Superior temporal gyrus (tissue), 1 donor: ENCODE data around the gene PTPRN2.

Experiments used
- DNase-seq: peaks from one replicate; pipeline ENCODE4 v3.0.0-alpha.2; 2016; ENCODE audit errors: extremely low spot score

PTPRN2 gene

GRCh38 chr7:158031867-158032308 is 555.7 kb downstream of the PTPRN2 start:
- no peak for DNase-seq

DNA sequence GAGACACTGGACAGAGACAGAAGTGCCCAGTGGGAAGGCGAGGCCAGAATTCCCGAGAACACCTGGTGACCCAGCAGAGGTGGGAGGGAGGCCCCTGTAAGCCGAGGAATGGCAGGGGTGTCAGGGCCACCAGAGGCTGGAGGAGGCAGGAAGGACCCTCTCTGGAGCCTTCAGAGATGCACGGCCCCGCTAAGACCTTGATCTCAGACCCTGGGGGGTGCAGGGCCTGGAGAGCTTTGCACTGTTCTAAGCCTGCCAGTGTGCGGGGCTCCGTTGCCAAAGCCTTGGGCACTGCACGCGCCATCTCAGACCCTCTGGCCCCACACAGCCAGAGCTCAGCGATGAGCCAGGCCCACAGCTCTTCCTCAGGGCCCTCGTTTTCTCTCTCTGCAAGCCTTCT is 557.1 kb downstream of the PTPRN2 start:
- DNase-seq, result no peak

DNA sequence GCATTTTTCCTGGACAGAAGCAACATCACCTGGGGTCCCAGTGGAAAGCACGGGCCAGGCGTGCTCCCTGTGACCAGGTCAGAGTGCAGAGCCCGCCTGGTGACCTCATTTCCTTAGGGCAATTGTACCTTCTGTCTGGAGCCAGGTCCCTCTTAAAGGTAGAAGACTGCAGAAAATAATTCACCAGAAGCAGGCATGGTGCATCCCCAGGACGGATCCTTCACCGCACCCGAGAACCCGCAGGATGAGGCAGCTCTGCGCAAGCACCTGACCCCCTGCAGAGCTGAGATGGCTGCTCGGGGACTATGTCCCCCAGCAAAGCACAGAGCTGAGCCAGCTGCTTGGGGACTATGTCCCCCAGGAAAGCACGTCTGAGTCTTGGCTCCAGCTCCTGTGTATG is 557.6 kb downstream of the PTPRN2 start:
- DNase-seq, result no peak

DNA sequence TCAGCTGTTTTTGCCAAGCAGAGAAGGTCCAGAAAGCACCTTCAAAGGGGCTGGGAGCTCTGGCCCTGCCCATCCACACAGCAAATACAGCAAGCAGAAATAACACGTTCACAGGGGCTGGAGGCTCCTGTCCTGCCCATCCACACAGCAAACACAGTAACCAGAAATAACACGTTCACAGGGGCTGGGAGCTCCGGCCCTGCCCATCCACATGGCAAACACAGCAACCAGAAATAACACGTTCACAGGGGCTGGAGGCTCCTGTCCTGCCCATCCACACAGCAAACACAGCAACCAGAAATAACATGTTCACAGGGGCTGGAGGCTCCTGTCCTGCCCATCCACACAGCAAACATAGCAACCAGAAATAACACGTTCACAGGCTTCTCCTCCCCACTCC is 558.1 kb downstream of the PTPRN2 start:
- no peak for DNase-seq

- no peak for DNase-seq
Measured at GRCh38 chr7:158028971-158029370, 558.7 kb downstream of the PTPRN2 start.

GRCh38 chr7:158028290-158028941 is 559.2 kb downstream of the PTPRN2 start:
- no peak for DNase-seq

DNA sequence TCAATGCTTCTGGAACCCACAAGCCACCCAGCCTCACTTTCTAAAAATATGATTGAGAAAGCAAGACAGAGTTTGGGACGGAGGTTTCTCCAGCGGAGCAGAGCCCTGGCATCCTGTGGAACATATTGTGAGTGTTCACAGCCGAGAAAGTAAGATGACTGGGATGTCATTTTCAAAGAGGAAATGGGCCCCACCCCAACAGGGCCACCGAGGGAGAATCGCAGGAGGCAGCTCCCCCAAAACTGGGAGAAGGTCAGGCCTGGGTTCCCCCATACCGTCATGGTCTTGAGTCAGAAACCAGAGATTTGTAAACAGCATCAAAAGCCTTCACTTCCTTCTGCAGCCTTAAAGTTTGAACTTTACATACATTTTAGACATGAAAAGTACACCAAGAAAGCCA is 560.0 kb downstream of the PTPRN2 start:
- DNase-seq, result no peak

DNA sequence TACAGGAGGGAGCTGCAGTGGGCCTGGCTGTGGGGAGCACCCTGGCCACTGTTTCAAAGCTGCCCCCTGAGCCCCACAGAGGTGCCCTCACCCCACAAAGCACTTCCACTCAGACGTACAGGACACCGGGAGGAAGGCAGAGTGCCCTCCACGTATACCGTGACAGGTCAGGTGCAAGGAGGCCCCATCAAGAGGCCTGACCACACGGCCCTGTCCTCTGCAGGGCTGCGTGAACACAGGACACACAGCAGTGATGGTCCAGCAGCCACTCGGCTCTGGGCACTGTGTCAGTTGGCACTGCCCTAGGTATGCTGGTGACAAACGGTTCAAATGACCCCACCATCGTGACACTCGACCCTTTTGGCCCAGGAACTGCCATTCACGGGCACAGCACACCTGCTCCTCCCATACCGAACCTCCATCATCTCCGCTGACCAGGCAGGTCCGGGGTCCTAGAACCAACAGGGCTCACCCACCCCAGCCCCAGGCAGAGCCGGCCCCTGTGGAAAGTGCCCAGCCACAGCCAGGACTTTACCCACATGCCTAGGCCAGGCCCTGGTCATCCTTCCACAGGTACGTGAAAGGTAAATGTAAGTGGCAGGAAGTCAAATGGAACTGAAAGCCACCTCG is 560.9 kb downstream of the PTPRN2 start:
- no peak for DNase-seq

DNA sequence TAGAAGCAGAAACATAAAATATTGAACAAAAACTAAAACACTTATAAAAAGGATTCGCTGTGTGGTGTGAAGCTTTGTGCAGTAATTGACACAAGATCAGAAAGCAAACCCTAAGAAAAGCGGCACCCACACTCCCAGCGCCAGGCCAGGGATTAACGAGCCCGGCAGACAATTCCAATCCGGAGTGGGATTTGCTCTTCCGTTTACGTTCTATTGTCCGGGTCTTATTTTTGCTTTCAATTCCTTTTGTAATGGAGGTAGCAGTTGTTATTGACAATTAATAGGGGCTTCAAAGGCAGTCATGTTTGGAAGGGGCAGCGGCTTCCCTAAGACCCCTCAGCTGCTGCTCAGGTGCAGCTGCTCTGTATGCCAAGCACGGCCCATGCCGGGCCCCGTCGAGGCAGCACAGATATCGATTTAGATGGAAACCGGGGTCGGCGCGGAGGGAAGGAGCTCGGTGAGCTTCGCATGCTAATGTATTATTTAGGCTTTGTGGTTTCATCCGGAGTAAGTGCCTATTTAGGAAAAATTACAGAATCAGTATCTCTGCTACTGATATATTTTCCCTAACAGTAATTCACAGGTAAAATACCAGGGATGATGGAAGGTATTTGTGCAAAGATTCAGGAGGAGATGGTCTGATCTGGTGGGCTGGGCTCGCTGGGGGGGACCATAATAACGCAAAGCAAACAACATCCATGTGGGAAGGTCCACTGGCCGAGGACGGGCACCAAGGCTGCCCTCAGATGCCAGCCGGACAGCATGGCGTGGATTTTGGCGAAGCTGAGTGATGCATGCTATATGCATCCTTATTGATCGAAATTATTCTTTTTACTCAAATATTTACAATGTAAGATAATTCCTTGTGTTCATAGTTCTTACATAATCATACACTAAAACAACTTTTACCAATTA is 561.7 kb downstream of the PTPRN2 start:
- no peak for DNase-seq

- DNase-seq, result no peak
Measured at GRCh38 chr7:158024881-158025280, 562.7 kb downstream of the PTPRN2 start.

DNA sequence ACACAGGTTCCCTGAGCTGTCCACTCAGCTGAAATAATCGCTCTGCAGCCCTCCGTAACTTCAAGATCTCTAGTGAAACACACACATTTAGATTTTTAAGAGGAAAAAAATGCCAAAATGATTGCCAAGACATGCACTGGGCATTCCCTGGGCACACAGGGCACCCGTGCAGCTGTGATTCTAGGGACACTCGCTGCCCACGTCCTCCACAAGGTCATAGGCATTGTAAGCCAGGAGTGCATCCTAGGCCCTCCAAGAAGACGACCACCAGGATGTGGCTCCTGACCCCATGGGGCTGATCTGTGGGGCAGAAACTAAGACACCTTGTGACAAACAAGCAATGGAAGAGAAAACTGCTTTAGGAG is 563.3 kb downstream of the PTPRN2 start:
- no peak for DNase-seq

DNA sequence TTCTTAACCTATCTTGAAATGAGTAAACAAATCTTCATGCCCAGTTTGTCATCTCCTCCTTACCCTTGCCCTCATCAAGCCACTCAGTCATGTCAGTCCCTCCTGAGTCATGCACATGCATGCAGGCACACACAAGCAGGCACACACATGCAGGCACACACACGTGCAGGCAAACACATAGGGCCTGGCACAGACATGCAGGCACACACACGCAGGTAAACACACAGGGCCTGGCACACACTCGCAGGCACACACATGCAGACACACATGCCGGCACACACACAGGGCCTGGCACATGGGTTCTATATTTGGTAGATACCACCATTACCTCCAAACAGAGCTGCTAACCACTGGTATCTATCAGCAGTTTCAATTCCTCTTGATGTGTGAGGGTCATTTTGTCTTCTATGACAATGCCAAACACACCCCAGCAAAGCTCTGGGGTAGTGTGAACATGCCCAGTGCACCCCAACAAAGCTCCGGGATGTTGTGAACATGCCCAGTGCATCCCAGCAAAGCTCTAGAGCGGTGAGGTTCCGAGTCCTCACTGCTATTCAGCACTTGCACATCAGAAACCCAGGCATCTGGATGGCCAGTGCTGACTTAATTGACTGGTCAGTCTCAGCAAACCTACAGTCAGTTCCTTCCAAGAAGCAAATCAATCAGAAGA is 563.8 kb downstream of the PTPRN2 start:
- DNase-seq, result no peak

GRCh38 chr7:158023157-158023556 is 564.5 kb downstream of the PTPRN2 start:
- no peak for DNase-seq

GRCh38 chr7:158022601-158023000 is 565.0 kb downstream of the PTPRN2 start:
- no peak for DNase-seq

GRCh38 chr7:158021836-158022235 is 565.8 kb downstream of the PTPRN2 start:
- no peak for DNase-seq

- no peak for DNase-seq
Measured at GRCh38 chr7:158020706-158021095, 566.9 kb downstream of the PTPRN2 start.

DNA sequence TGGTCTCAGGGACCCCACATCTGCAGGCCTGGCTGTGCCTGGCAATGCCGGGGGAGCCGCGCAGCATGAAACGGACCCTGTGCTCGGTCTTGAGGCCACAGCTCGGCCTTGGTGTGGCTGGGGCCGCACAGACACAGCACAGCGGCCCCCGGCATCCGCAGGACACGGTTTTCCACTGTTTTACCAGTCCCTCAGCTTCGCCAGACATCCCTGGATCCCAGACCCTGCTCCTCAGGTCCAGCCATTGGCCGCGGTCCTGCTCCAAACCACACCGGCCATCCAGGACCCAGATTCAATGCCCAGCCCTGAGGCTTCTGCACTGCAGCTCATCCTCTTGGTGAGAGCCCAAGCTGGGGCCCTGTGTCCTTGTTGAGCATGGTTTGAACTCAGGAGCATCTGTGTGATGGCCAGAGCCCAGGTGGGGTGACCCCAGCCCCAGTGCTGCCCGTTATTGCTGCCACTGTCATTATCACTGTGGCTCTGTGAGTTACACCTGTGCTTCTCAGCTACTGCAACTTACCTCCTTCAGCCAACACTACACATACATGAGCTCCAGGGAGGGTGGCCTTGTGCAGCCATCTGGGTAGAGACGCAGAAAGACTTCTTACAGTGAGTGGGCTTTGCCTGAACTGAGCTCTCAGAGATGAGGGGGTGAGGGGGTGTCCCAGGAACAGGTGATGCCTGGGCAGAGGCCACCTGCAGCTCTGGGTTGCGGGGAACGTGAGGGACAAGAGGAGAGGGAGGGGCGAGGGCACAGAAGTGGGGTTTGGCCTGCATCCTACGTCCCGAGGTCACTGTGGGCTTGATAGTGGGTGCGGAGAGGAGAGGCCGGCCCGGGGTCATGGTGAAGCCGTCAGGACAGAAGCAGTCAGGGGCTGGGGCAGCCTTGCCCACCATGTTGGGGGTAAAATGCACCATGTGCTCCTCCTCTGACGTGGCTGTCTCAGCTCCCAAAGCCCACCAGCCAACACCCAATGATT is 567.6 kb downstream of the PTPRN2 start:
- DNase-seq, result no peak

DNA sequence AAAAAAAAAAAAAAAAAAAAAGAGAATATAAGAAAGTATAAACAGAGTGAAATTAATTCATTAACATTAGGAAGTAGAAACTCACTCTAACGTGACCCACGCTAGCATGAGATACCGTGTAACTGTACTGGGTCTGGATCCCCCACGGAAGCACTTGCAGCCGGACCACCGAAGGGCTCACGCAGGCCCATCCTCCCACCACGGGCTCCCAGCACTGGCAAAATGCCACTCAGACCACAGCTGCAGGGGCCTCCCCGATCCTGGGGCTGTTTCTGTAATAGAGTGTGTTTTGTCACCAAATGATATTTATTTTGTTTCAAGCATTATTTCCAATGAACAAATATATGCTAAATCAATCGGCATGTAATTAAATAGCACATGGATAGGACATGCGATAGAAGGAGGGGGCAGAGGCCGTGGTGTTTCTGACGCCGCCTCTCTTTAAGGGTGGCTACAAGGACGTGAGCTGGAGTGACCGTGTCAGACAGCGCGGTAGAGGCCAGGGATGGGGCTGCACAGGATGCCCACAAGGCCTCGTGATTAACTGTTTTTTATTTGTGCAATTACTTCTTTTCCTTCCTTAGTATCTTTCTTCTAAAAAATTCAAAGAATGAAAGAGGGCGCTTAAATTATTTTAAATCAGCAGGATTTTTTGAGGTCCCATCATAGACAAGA is 568.5 kb downstream of the PTPRN2 start:
- no peak for DNase-seq

DNA sequence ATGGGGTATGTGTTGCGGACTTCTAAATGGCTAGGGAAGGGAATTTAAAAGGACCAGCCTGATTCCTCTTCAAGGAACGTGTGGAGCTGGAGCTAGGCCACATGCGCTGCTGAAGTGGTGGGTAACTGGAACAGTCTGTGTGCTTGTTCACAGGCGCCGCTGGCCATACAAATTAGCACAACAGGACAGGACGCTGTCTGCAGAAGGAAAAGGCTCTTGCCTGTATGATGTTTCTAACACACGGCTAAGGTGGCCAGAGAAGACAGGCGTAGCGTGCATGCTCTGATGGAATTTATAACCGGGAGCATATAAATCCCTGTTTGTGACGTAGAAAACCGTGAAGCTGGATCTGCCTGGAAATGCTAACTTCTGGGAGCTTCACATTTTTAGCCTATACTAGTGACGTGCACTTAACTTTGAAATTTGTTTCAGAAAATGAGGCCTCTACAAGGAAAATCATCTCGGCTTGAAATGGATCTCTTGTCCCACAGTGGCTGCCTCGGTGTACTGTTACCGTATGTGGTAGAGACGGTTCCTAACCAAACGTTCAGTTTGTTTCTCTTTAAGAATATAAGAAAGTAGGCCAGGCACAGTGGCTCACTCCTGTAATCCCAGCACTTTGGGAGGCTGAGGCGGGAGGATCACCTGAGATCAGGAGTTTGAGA is 569.4 kb downstream of the PTPRN2 start:
- DNase-seq, result no peak
